ENCODE measurements around the gene EIF5AL1. TPM values are rescaled to one million over a fixed set of nuclear protein-coding genes. Genes with fewer than 3 reads are reported as not detected.

EIF5AL1 gene
- total and polyA plus RNA-seq, 2 of the 13 experiments (the other 11 are each of a cell fraction or from before 2014, with no cell fraction given): 0.22 to 0.50 TPM

- Histone ChIP-seq H3K9me3 (ENCODE audit: low read length) (no peaks in the 10 kb centered on the region), H3K79me2 (ENCODE audit: insufficient read depth, low read length) (no peaks in the 10 kb centered on the region), H3K27me3 (ENCODE audit: control insufficient read depth in 1 of 2, insufficient read depth in 2 of 2, low read length in 2 of 2) (peaks cover 1 to 34% of the 10 kb centered on the region in 2 experiments), H3K4me1 (ENCODE audit: insufficient read depth, low read length) (peaks cover 9% of the 10 kb centered on the region; the same call in 1 of the 2 replicates), H3K36me3 (replicated peaks in 1 of 2; ENCODE audit: control insufficient read depth in 1 of 2, insufficient read depth in 2 of 2, low read length in 2 of 2) (no peaks in the 10 kb centered on the region), H3K9ac (ENCODE audit: insufficient read depth, low read depth, low read length) (no peak overlapping the region), H3K27ac (ENCODE audit: extremely low read length, insufficient read depth, low read length) (no peak overlapping the region), H2AFZ (ENCODE audit: low read length) (no peak overlapping the region), H3K4me3 (replicated peaks in 1 of 3; ENCODE audit: insufficient read depth in 1 of 3, low read depth in 2 of 3, low read length in 3 of 3) (no peak overlapping the region), H3K4me2 (ENCODE audit: low read depth, low read length) (no peak overlapping the region), H4K20me1 (ENCODE audit: insufficient read depth, low read length) (no peaks in the 10 kb centered on the region)
- DNase-seq (ENCODE audit: low spot score) (no peak), ATAC-seq (no peak), FAIRE-seq (no peak)
- ChIA-PET CTCF (ENCODE audit: low intra/inter-chr PET ratio, low total read pairs) (no interaction called here), POLR2A (no interaction called here)
- WGBS (ENCODE audit: low lambda C conversion rate): 0% methylated on average over 2 of the region's 2 CpGs
- TF ChIP-seq TGIF2 (CRISPR knock-in tag; IDR thresholded peaks at IDR 0.05) (no peak), CCAR2 (optimal IDR thresholded peaks at IDR 0.05; ENCODE audit: low read depth, low read length) (no peak), ZNF839 (CRISPR knock-in tag; IDR thresholded peaks at IDR 0.05; ENCODE audit: borderline replicate concordance) (no peak), ZNF619 (CRISPR knock-in tag; IDR thresholded peaks at IDR 0.05) (no peak), ZNF282 (IDR thresholded peaks at IDR 0.05; ENCODE audit: partially characterized antibody) (no peak), KDM2A (CRISPR knock-in tag; IDR thresholded peaks at IDR 0.05; ENCODE audit: borderline replicate concordance, low read depth) (no peak), POLR2AphosphoS5 (IDR thresholded peaks at IDR 0.05; ENCODE audit: low read depth, low read length) (no peak), ZNF883 (CRISPR knock-in tag; IDR thresholded peaks at IDR 0.05; ENCODE audit: not compliant biosample characterization) (no peak), ZNF230 (CRISPR knock-in tag; IDR thresholded peaks at IDR 0.05) (no peak), HMG20A (CRISPR knock-in tag; IDR thresholded peaks at IDR 0.05; ENCODE audit: borderline replicate concordance) (no peak)
- TF ChIP-seq, protein P1, sequence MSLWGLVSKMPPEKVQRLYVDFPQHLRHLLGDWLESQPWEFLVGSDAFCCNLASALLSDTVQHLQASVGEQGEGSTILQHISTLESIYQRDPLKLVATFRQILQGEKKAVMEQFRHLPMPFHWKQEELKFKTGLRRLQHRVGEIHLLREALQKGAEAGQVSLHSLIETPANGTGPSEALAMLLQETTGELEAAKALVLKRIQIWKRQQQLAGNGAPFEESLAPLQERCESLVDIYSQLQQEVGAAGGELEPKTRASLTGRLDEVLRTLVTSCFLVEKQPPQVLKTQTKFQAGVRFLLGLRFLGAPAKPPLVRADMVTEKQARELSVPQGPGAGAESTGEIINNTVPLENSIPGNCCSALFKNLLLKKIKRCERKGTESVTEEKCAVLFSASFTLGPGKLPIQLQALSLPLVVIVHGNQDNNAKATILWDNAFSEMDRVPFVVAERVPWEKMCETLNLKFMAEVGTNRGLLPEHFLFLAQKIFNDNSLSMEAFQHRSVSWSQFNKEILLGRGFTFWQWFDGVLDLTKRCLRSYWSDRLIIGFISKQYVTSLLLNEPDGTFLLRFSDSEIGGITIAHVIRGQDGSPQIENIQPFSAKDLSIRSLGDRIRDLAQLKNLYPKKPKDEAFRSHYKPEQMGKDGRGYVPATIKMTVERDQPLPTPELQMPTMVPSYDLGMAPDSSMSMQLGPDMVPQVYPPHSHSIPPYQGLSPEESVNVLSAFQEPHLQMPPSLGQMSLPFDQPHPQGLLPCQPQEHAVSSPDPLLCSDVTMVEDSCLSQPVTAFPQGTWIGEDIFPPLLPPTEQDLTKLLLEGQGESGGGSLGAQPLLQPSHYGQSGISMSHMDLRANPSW (CRISPR knock-in tag; IDR thresholded peaks at IDR 0.05; ENCODE audit: borderline replicate concordance): no peak
- TF ChIP-seq, protein P2, sequence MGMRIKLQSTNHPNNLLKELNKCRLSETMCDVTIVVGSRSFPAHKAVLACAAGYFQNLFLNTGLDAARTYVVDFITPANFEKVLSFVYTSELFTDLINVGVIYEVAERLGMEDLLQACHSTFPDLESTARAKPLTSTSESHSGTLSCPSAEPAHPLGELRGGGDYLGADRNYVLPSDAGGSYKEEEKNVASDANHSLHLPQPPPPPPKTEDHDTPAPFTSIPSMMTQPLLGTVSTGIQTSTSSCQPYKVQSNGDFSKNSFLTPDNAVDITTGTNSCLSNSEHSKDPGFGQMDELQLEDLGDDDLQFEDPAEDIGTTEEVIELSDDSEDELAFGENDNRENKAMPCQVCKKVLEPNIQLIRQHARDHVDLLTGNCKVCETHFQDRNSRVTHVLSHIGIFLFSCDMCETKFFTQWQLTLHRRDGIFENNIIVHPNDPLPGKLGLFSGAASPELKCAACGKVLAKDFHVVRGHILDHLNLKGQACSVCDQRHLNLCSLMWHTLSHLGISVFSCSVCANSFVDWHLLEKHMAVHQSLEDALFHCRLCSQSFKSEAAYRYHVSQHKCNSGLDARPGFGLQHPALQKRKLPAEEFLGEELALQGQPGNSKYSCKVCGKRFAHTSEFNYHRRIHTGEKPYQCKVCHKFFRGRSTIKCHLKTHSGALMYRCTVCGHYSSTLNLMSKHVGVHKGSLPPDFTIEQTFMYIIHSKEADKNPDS (CRISPR knock-in tag; IDR thresholded peaks at IDR 0.05): no peak
- intact Hi-C loops (cut with micrococcal nuclease; ENCODE audit: unreplicated experiment): no loop called here
- in situ Hi-C loops (cut with HindIII; ENCODE audit: extremely low pct_ligation_motif_present, low pct_unique_long_range_greater_than_20kb): loop anchor here (25.0 kb wide), 1 partner anchor 378 kb away; the partner anchor contains the start of gene SFTPD
- no TSS peak for BruUV-seq (replicated peaks)
These were observed 47.4 kb downstream of the EIF5AL1 start for GRCh38 chr10:79559726-79560125.
